Astrocyte of the cerebellum (primary cell): ENCODE data around the gene NRDE2.

Experiments used
- DNase-seq: peaks from one replicate; pipeline ENCODE4 v3.0.0-alpha.2; 2011; ENCODE audit warnings: low read depth
- H3K4me3 ChIP-seq: 2 replicates; pipeline ENCODE4 v1.5.1; 2011; ENCODE audit warnings: mild to moderate bottlenecking, low read depth, low read length, moderate library complexity
- in situ Hi-C: cut with HindIII; loops from 2 replicates; pipeline ENCODE4 v1.10.0; 2017; ENCODE audit warnings: low sequenced_read_pairs
- TF ChIP-seq, protein P1 (sequence below): IDR thresholded peaks from 2 replicates; pipeline ENCODE4 v1.5.1; 2012; ENCODE audit warnings: low read length, low read depth, moderate library complexity, mild to moderate bottlenecking; ENCODE audit errors: missing control alignments

The NRDE2 gene

DNA sequence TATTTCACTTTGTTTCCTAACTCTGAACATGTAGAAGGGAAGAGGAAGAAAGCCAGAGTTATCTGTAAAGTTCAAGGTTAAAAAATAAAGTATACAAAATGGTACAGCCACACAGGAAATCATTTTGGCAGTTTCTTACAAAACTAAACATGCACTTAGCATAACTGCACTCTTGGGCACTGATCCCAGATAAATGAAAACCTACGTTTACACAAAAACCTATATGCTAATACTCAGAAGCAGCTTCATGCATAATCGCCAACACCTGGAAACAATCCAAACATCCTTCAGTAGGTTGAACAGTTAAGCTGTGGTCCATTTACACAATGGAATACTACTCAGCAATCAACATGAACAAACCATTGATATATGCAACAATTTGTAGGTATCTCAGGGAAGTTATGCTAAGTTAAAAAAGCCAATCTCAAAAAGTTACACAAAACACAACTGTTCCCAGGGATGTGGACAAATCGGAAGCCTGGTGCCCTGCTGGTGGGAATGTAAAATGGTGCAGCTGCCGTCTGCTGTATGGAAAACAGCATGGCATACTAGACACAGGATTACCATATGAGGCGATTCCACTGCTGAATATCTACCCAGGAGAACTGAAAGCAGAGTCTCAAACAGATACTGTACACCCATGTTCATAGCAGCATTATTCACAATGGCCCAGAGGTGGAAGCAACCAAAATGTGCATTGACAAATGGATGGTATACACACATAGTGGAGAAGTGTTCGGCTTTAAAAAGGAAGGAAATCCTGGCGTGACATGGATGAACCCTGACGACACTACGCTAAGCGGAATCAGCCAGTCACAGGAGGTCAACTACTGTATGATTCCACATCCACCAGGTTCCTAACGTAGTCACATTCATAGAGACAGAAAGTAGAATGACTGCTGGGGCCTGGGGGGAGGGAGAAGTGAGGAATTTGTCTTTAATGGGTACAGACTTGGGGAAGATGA lies 37.7 kb downstream of the NRDE2 start:
- TF ChIP-seq, protein P1, sequence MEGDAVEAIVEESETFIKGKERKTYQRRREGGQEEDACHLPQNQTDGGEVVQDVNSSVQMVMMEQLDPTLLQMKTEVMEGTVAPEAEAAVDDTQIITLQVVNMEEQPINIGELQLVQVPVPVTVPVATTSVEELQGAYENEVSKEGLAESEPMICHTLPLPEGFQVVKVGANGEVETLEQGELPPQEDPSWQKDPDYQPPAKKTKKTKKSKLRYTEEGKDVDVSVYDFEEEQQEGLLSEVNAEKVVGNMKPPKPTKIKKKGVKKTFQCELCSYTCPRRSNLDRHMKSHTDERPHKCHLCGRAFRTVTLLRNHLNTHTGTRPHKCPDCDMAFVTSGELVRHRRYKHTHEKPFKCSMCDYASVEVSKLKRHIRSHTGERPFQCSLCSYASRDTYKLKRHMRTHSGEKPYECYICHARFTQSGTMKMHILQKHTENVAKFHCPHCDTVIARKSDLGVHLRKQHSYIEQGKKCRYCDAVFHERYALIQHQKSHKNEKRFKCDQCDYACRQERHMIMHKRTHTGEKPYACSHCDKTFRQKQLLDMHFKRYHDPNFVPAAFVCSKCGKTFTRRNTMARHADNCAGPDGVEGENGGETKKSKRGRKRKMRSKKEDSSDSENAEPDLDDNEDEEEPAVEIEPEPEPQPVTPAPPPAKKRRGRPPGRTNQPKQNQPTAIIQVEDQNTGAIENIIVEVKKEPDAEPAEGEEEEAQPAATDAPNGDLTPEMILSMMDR = no peak
- in situ Hi-C loops = no loop called here
- no peak for DNase-seq
- no peak overlapping the region for H3K4me3 ChIP-seq

DNA sequence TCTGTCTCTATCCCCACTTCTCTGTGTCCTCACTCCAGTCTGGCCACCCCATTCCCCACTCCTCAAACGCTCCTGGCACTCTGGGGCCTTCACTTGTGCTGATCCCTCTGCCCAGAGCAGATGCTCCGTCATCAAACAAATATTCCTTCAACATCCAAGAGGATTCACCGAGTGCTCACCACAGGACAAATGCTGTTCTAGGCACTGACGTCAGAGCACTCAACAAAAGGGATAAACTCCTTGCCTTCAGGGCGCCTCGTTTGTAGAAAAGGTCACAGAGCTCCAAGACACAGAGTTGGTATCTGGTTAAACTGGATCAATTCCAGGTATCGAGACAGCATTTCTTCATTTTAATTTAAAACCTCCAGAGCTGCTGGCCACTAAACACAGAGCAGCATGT lies 40.0 kb downstream of the NRDE2 start:
- TF ChIP-seq, protein P1 = no peak
- no peak overlapping the region for H3K4me3 ChIP-seq
- DNase-seq = no peak
- in situ Hi-C loops = no loop called here

DNA sequence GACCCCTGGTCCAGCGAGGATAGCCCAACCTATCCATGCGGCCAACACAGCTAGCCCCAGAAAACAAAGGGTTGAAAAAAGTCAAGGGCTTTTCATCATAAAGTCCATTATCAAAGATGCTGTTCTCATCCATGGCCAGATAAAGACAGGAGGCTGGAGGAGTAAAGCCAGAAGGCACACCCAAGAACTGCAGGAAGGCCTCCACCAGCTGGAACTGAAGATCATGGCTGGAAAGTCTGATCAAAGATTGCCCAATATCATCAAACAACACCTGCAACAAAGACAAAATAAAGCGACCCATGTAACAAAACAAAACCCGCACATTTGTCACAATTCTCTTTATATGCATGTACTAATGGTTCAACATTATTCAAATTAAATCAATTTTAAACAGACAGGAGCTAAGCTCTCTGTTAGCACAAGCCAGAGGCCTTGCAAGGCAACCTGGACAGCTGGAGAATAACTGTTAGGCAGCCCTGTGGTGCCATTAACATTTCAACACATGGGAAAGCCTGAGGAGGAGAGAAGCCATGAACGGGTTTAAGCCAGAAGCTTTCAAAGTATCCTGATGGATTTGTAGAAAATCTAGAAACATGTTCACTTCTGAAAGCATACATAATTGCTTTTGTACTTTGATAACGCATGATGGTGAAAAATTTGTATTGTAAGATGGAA lies 41.3 kb downstream of the NRDE2 start:
- in situ Hi-C loops = no loop called here
- TF ChIP-seq, protein P1 = no peak

DNA sequence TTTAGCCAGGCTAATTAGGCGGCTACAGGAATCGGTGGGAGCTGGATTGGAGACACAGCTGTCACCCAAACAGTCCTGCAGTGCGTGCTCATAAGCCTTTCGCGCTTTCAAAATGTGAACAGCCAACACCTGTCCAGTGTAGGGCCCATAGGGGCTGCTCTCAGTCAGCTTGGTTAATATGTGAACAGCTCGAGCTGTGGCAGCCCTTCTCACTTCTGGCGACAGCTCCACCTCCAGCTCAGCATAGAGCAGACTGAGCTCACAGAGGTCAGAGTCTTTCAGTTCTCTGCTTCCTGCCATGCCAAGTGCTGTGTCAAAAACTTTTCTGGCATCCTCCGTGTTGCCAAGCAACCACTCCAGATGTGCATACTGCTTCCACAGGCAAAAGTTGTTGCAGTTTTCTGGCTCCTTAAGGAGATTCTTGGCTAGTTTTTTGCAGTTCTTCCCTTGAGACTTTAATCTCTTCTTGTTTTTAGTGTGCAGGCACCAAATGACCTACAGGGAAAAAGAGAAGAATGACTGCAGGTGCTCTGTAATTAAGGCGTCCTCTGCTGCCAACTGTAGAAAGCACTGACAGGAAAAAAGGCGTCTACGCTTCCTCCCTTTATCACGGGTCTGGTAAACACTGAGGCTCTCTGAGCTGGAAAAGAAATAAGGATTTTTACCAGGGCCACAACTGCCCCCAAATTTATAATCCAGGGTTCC lies 42.9 kb downstream of the NRDE2 start:
- no peak for DNase-seq
- no peak overlapping the region for H3K4me3 ChIP-seq
- TF ChIP-seq, protein P1 = no peak
- in situ Hi-C loops = no loop called here

More for the DNA sequence above, 41.3 kb downstream of the NRDE2 start:
- H3K4me3 ChIP-seq = no peak overlapping the region
- DNase-seq = no peak

DNA sequence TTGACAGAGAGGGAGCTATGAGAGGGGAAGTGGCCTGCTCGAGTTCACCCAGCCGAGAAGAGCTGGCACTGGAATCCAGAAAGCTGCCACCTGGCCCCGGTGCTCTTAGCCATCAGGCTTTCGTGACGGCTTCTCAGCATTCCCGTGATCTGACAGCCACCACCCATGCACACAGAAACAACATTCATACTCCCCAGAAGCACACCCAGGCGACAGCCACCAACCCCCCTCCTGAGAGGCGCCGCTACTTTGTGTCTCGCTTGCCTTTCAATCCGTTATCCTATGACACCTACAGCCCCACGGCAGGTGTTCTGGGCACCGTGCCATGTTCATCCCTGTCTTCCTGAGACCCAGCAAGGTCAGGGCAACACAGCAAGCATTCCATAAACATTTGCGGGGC lies 44.0 kb downstream of the NRDE2 start:
- TF ChIP-seq, protein P1 = no peak

DNA sequence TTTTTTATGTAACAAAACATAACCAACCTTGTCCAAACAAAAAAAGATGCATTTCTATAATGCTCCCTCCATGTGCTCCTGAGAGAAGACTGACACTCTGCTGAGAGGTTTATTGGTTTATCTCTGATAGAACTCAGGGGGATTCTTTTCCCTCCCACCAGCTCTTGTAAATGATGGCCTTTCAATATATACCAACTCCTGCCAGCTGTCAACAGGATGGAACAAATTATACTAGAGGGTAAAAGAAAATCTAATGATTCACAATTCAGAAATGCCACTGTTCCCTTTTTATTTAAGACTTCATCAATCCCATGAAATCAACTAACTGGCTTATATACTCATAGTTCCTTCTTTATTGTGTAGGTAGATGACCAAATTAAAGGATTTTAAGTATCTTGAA lies 50.0 kb downstream of the NRDE2 start:
- in situ Hi-C loops = no loop called here
- TF ChIP-seq, protein P1 = no peak
- DNase-seq = no peak
- H3K4me3 ChIP-seq = no peak overlapping the region

More for the DNA sequence above, 44.0 kb downstream of the NRDE2 start:
- in situ Hi-C loops = no loop called here
- H3K4me3 ChIP-seq = no peak overlapping the region
- no peak for DNase-seq
